Dendritic cell treated with granulocyte-macrophage colony-stimulating factor and Interleukin-4, amounts not matched to agents 40 ng/mL and 50 ng/mL, for 4 days (primary cell): Measurements from ENCODE around the gene NEDD4L.

ENCODE experiments used
- H3K27ac Mint-ChIP-seq: one replicate; pipeline ENCODE4 v1.8.0; 2022; ENCODE audit warnings: mild to moderate bottlenecking, mixed read lengths
- H3K27me3 Mint-ChIP-seq: one replicate; pipeline ENCODE4 v1.8.0; 2022; ENCODE audit warnings: mild to moderate bottlenecking, mixed read lengths
- H3K36me3 Mint-ChIP-seq: one replicate; pipeline ENCODE4 v1.8.0; 2022; ENCODE audit warnings: low read depth, mixed read lengths
- H3K4me1 Mint-ChIP-seq: one replicate; pipeline ENCODE4 v1.8.0; 2022; ENCODE audit warnings: low read depth, mixed read lengths
- H3K4me3 Mint-ChIP-seq: one replicate; pipeline ENCODE4 v1.8.0; 2022; ENCODE audit warnings: mild to moderate bottlenecking, moderate library complexity, mixed read lengths
- H3K9me3 Mint-ChIP-seq: one replicate; pipeline ENCODE4 v1.8.0; 2022; ENCODE audit warnings: mixed read lengths
- intact Hi-C: fragments of 100-400 bp; cut with micrococcal nuclease; formaldehyde crosslinking; loops from one replicate; pipeline ENCODE4 v1.15.0; 2022

The NEDD4L gene

DNA sequence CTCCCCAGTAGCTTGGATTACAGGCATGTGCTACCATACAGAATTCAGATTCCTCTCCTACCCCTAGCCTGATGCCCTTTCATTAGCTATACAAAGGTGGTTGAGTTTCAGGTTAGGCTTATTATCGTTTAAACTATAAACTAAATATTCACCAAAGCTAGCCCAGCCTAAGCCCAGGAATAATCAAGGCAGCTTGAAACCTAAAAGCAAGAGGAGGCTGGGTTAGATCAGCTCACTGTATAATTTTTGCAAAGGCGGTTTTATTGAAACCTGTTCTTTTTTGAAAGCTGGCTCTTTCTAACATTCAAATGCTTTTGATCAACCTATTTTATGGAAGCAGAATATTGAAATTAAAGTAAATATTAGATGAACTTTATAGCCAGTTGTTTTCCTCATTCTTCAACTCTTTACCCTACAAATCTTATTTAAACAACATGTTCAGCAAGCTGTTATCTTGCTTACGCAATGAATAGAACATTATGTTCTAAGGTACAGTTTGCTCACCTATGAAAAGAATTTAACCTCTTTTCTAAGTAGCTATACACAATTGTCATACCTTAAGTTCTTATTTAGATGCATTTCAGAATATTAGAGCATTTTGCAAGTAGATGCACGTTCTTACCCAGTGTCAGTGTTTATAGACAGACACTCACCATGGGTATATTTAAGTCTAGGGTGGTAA, 241.6 kb downstream of the NEDD4L start:
- H3K9me3 Mint-ChIP-seq = no peaks in the 10 kb centered on the region

DNA sequence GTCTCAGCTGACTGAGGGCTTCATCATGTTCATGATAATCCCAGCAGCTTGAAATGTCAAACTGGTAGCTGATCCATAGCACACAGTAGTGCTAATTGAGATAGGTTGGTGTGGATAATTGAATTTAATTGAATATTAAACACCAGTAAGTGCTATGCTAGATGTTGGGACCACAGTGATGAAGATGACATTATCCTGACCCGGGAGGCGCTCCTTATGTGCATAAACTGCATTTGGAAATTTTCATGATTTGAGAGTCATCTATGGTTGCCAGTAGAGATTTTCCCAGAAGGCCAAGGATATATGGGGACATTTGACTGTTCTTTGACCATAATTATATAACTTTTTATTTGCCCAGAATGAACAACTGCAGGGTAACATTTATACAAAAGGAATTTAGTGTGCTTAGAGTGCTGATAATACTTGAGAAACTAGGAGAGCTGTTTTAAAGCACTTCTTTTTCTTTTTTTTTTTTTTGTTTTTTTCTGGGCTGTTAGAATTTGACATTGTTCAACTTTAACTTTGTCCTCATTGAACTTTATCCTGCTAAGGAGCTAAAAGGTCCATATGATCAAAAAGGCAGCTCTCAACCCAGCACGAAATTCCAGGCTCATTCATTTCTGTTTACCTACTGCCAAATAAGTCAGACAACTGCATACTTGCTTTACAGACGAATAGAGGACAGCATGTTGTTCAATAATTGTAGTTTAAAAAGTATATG, 242.8 kb downstream of the NEDD4L start:
- no peak overlapping the region for H3K27ac Mint-ChIP-seq
- no peaks in the 10 kb centered on the region for H3K27me3 Mint-ChIP-seq
- intact Hi-C loops = no loop called here
- no peaks in the 10 kb centered on the region for H3K36me3 Mint-ChIP-seq
- H3K4me3 Mint-ChIP-seq = no peak overlapping the region
- H3K4me1 Mint-ChIP-seq = peaks cover 5% of the 10 kb centered on the region
- no peaks in the 10 kb centered on the region for H3K9me3 Mint-ChIP-seq

More for the DNA sequence above, 241.6 kb downstream of the NEDD4L start:
- intact Hi-C loops = no loop called here
- Mint-ChIP-seq H3K4me3 (no peak overlapping the region), H3K36me3 (no peaks in the 10 kb centered on the region), H3K27ac (no peak overlapping the region), H3K27me3 (no peaks in the 10 kb centered on the region), H3K4me1 (peaks cover 5% of the 10 kb centered on the region)

DNA sequence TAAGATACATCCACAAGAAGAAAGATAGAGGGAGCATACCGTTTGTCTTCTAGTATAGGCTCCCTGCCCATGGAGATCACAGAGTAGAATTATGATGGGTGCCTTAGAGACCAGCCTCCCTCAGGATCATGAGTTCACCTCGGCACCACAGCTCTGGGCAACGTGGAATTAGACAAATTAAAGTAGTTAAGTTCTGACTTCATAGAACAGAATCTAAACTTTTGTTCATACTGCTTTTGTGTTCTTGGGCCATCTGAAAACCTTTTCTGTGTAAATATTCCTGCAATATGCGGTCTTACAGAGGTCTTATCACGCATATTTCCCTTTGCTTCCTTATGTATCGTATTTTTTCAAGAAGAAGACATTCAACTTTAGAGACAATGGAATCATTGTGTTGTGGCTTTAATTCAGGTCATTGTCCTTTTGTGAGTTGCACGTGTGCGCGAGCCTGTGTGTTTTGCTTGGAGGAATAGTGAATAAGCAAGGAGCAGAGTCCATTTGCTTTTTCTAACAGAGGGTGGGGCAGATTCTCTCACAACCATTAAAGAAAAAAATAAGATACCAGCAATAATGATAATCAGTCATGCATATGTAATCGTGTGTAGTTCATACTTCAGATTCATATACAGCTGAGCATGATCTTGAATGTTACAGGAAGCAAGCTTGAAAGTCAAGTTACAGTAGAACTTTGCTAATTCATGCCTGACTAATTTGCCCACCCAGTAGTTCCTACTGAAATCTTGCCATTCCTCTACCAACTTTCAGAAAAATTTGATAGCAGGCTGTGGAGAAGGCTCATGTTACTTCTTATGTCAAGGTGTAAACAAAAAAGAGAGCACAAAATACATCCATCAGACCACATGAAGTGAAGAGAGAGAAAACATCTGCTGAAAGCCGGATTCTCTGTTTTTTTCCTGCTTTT, 243.6 kb downstream of the NEDD4L start:
- H3K9me3 Mint-ChIP-seq = no peaks in the 10 kb centered on the region
- peaks cover 5% of the 10 kb centered on the region for H3K4me1 Mint-ChIP-seq
- H3K27me3 Mint-ChIP-seq = no peaks in the 10 kb centered on the region
- no peak overlapping the region for H3K4me3 Mint-ChIP-seq
- no peaks in the 10 kb centered on the region for H3K36me3 Mint-ChIP-seq
- no peak overlapping the region for H3K27ac Mint-ChIP-seq
- intact Hi-C loops = no loop called here

DNA sequence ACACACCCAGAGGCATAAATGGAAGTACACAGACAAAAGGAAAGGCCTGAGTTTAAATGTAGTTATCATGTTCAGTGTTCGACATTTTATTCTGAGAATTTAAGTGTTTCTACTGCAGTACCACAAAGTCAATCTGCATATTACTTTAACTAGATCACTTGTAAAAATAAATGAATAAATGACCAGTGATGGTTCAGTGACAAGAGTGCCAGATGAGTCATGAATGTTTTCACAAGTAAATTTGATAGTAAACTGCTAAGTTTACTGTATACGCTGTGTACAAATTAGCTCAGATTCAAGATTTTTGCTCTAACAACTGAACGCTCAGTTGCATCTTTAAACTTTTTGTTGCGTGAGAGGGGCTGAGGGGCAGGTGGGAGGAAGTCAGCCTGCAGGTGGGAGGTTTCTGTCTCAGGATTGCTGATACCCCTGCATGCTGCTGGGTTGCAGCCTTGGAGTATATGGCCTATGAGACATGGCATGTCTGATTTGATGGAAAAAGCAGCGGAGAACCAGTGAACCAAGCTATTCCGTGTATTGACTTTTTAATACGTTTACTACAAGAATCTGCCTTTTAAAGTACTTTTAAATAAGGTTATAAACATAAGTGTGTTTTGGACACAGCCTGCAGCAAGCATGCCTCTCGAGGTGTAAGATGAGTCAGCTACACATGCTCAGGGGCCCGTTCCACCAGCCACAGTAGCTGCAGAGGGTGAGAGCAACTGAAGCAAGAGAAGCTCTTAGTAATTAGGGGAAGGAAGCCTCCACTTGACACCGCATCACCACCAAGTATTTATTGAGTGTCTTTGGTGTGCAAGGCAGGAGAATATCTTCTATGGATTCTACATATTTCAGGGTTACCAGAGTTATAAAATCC, 245.1 kb downstream of the NEDD4L start:
- intact Hi-C loops = no loop called here
- no peak overlapping the region for H3K27ac Mint-ChIP-seq

DNA sequence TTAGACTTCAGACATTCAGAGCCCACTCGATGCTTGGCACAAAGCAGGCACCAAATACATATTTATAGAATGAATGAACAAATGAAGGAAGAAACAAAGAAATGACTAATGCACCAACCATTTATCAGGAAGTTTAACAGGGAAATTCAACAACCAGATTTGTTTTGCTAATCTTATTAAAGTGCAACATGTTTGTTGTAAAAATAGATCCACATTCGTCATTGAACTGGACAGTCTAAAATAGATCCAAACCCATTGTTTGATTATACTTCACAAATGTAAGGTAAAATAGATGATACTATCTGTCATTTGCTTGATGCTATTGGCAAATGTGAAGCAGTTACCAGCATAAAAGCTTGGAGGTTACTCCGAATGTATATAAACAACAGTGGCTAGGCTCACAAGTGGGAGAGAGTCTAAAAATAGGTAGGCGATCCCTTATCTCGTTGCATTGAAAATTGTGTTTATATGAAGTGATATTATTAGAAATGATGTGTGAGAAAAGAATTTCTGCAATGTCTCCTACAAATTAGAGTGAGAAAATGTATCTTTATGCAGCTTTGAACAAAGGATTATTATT, 246.2 kb downstream of the NEDD4L start:
- no peak overlapping the region for H3K27ac Mint-ChIP-seq
- no peaks in the 10 kb centered on the region for H3K9me3 Mint-ChIP-seq
- intact Hi-C loops = no loop called here
- H3K36me3 Mint-ChIP-seq = no peaks in the 10 kb centered on the region
- H3K4me1 Mint-ChIP-seq = peaks cover 5% of the 10 kb centered on the region
- H3K4me3 Mint-ChIP-seq = no peak overlapping the region
- no peaks in the 10 kb centered on the region for H3K27me3 Mint-ChIP-seq

More for the DNA sequence above, 245.1 kb downstream of the NEDD4L start:
- Mint-ChIP-seq H3K36me3 (no peaks in the 10 kb centered on the region), H3K4me3 (no peak overlapping the region), H3K27me3 (no peaks in the 10 kb centered on the region), H3K4me1 (peaks cover 5% of the 10 kb centered on the region), H3K9me3 (no peaks in the 10 kb centered on the region)

DNA sequence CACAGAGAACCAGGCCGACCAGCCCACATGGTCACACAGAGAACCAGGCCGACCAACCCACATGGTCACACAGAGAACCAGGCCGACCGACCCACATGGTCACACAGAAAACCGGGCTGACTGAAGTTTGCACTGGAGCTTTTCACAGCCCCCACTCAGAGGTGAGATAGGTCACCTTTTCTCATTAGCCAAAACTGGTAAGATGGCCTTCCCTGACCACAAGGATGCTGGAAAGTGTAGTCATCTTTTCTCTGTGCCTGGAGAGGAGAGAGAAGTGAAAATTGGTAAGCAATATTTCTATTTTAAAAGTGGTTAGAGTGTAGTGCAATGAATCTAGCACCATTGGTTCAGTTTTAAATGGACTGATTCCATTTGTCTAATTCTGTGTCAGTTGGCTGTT, 247.1 kb downstream of the NEDD4L start:
- Mint-ChIP-seq H3K27me3 (no peaks in the 10 kb centered on the region), H3K4me1 (peaks cover 5% of the 10 kb centered on the region), H3K36me3 (no peaks in the 10 kb centered on the region), H3K9me3 (no peaks in the 10 kb centered on the region), H3K27ac (no peak overlapping the region), H3K4me3 (no peak overlapping the region)
- intact Hi-C loops = no loop called here

DNA sequence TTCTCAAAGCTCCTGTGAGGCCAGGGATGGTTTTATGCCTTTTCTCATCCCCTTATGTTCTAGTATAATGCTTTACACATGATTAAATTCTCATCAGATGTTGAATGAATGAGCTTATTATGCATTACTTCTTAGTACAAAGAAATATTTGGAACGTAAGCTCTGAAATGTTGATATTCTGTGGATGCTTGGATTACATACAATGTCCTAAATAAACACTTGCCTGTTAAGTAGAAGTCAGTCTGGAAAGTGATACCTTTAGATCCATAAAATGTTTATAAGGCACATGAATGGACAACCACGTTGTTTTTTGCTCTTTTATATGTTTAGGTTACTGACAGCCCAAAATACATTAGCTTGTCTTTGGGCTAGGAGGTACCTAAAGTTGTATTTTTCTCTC, 248.6 kb downstream of the NEDD4L start:
- Mint-ChIP-seq H3K36me3 (no peaks in the 10 kb centered on the region), H3K9me3 (no peaks in the 10 kb centered on the region), H3K27me3 (no peaks in the 10 kb centered on the region), H3K4me1 (peaks cover 5% of the 10 kb centered on the region), H3K27ac (no peak overlapping the region), H3K4me3 (no peak overlapping the region)
- intact Hi-C loops = no loop called here

DNA sequence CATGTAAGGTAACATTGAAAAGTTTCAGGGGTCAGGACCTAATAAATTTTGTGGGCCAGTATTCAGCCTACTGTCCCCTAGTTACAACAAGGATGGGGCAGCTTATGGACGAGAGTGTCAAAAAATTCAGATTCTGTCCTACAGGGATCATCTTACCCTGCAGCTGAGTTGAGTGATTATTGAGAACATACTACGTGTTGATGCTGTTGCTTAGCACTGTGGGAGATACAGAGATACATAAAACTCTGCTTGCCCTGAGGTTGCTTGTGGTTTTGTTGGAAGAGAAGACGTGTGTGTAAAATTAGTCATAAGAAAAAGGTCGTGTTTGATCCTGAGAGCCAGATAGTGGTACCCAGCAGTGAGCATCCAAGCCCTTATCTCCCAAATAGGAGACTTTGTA, 253.2 kb downstream of the NEDD4L start:
- intact Hi-C loops = no loop called here
- H3K27ac Mint-ChIP-seq = no peak overlapping the region
- no peaks in the 10 kb centered on the region for H3K9me3 Mint-ChIP-seq
- no peaks in the 10 kb centered on the region for H3K4me1 Mint-ChIP-seq
- no peak overlapping the region for H3K4me3 Mint-ChIP-seq
- no peaks in the 10 kb centered on the region for H3K27me3 Mint-ChIP-seq
- no peaks in the 10 kb centered on the region for H3K36me3 Mint-ChIP-seq

DNA sequence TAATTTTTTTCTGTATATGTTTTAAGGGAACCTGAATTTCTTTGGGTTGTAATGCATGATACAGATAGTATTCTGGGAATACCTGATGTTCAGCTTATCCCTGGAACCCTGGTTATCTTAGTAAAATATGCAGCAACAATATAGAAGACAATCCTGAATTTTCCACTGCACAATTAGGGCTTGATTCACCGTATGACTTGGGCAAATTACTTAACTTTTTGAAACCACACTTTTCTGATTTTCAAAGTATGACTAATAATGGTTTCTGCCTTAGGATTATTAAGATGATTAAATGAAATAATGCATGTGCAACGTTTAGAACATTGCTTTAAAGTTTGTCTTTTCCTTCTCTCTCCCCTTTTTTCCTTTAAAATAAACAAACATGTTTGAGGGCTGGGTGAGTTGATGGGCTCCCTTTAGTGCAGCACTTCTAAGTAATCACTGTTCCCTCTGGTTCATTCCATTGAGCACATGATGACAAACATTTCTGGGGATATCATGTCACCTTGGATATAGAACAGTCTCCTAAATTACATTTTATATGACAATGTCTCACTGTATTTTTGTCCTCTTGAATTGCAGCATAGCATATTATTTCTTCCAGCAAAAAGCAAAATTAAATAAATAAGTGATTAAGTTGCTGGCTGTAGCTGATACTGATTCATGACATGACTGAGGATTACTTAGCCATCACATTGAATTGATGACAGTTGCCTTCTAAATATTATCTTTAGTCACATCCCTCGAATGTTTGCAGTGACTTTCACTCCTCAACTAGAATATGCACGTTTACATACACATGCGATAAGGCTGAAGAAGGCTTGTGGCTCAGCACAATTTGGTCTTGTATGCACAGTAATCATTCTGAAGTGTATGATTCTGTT, 254.5 kb downstream of the NEDD4L start:
- Mint-ChIP-seq H3K4me1 (peaks cover 5% of the 10 kb centered on the region), H3K27ac (no peak overlapping the region), H3K36me3 (no peaks in the 10 kb centered on the region)

DNA sequence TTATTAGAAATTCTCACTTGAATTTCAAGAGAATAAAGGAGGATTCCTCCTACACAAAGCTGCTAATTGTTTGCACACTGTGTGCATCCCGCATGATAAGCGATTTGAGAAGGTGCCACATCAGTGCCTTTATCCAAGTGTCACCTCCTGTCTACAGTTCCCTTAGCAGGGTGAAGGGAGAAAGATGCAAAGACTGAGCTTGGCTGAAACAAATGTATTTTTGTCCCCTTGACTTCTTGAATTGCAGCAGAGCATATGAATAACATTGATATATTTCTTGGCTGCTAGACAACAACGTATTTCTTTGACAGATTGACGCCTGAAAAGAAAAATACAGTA, 255.1 kb downstream of the NEDD4L start:
- no peak overlapping the region for H3K4me3 Mint-ChIP-seq
- H3K36me3 Mint-ChIP-seq = no peaks in the 10 kb centered on the region
- no peaks in the 10 kb centered on the region for H3K27me3 Mint-ChIP-seq
- no peaks in the 10 kb centered on the region for H3K9me3 Mint-ChIP-seq
- H3K4me1 Mint-ChIP-seq = peaks cover 5% of the 10 kb centered on the region
- no peak overlapping the region for H3K27ac Mint-ChIP-seq
- intact Hi-C loops = no loop called here

More for the DNA sequence above, 254.5 kb downstream of the NEDD4L start:
- Mint-ChIP-seq H3K4me3 (no peak overlapping the region), H3K27me3 (no peaks in the 10 kb centered on the region), H3K9me3 (no peaks in the 10 kb centered on the region)
- intact Hi-C loops = no loop called here

DNA sequence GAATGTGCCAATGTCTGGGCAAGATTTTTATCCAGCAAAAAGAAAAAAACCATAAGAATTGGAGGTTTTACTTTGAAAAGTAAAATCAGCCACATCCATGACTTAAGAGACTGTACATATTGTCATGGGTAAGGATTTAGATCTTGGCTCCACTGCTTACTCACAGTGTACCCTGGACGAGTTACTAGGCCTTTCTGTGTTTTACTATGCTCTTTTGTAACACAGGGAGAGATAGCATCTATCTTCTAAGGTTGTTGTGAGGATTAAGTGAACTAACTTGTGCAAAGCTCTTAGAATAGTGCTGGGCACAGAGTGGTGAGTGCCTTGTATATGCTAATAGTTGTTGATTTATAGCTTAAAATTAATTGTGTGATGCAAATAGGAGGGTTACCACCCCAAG, 255.9 kb downstream of the NEDD4L start:
- H3K36me3 Mint-ChIP-seq = no peaks in the 10 kb centered on the region
- no peaks in the 10 kb centered on the region for H3K9me3 Mint-ChIP-seq
- H3K27me3 Mint-ChIP-seq = no peaks in the 10 kb centered on the region
- no peak overlapping the region for H3K27ac Mint-ChIP-seq
- intact Hi-C loops = no loop called here
- H3K4me1 Mint-ChIP-seq = peaks cover 5% of the 10 kb centered on the region
- H3K4me3 Mint-ChIP-seq = no peak overlapping the region

DNA sequence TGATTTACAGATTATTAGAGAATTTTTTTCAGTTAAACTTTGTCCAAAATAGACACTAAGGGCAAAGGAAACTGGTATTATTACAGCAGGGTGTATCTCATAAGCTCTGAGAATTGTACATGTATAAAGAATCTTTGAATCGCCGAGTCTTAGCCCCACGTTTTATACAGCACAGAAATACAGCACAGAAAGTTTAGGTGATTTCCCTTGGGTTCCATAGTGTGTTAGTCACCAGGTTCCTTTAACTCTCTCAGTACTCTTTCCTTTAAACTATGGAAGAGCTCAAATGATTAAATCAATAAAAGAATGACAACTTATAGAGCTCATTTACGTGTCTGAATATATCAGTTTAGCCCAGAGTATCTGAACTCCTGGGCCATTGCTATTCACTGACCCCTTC, 256.8 kb downstream of the NEDD4L start:
- peaks cover 5% of the 10 kb centered on the region for H3K4me1 Mint-ChIP-seq
- no peaks in the 10 kb centered on the region for H3K36me3 Mint-ChIP-seq
- no peak overlapping the region for H3K27ac Mint-ChIP-seq
- no peaks in the 10 kb centered on the region for H3K27me3 Mint-ChIP-seq
- H3K4me3 Mint-ChIP-seq = no peak overlapping the region
- H3K9me3 Mint-ChIP-seq = peaks cover 5% of the 10 kb centered on the region
- intact Hi-C loops = no loop called here
